ENCODE measurements around the gene GPNMB. TPM values are rescaled to one million over a fixed set of nuclear protein-coding genes. Genes with fewer than 3 reads are reported as not detected.
"Not testable (repeated sequence)": the region's sequence is repeated elsewhere in the genome, so short reads cannot be mapped to it uniquely, and the experiment has no call there.

The GPNMB gene
- total and polyA plus RNA-seq, 4 donors, result 4.4 to 47.6 (median 26.6) TPM

DNA sequence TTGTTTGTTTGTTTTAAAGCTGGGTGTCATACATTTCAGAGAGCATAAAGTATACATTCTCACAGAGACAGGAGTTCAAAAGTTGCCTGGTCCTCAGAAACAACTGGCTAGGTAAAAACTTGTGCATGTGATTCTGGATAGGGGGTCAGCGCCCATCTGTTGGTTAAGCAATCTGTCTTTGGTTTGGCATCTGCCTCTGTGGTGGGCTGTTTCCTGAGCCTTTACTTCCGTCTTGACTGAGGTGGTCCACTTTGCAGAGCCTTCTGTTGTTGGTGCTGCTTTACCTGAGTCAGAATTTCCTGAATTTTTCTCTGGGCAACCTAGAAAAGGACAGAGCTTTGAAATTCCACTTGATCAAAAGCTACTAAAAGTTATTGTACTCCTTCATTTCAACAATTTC is 65.6 kb downstream of the GPNMB start:
- H3K9me3 ChIP-seq (ENCODE audit: control insufficient read depth, insufficient read depth, low read length); DNase-seq (ENCODE audit: low read depth in 4 of 6, low spot score in 6 of 6); H3K27me3 ChIP-seq (ENCODE audit: control insufficient read depth, insufficient read depth, low read length); H3K4me3 ChIP-seq (ENCODE audit: low read depth, low read length); H3K4me1 ChIP-seq (ENCODE audit: control insufficient read depth, insufficient read depth, low read length); H3K27ac ChIP-seq (ENCODE audit: low read depth, low read length): not testable (repeated sequence)
- peaks cover 17% of the 10 kb centered on the region for H3K36me3 ChIP-seq (ENCODE audit: control insufficient read depth, insufficient read depth, low read length)
- 74% methylated on average over 2 of the region's 2 CpGs for WGBS (ENCODE audit: insufficient coverage)

DNA sequence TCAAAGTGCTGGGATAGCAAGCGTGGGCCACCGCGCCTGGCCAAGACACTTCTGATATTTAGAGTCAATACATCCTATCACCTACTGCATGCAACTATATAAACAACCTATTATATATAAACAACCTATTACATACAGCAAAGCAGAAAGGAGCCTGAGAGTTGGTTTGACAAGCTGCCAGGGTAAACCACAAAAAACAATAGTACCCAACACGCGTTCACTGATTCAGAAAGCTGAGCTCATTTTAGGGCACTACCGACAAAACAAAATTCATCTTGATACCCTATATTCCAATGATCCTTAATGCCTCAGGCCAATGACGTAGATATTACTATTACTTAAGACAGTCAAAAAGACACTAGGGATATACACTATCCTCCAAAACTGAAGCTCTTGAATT is 68.8 kb downstream of the GPNMB start:
- no peak overlapping the region for H3K4me3 ChIP-seq (ENCODE audit: low read depth, low read length)
- no peak overlapping the region for H3K27ac ChIP-seq (ENCODE audit: low read depth, low read length)
- no peaks in the 10 kb centered on the region for H3K4me1 ChIP-seq (ENCODE audit: control insufficient read depth, insufficient read depth, low read length)
- no peaks in the 10 kb centered on the region for H3K27me3 ChIP-seq (ENCODE audit: control insufficient read depth, insufficient read depth, low read length)
- no peak for DNase-seq (ENCODE audit: low read depth in 4 of 6, low spot score in 6 of 6)
- peaks cover 28% of the 10 kb centered on the region for H3K36me3 ChIP-seq (ENCODE audit: control insufficient read depth, insufficient read depth, low read length)
- 100% methylated on average over 6 of the region's 7 CpGs for WGBS (ENCODE audit: insufficient coverage)
- H3K9me3 ChIP-seq (ENCODE audit: control insufficient read depth, insufficient read depth, low read length), result no peaks in the 10 kb centered on the region

Other genes with a start within 250 kb of the GPNMB start
- gene HYCC1, start 232.6 kb upstream of the GPNMB start, total RNA-seq, result 10 to 100 TPM; 27.2 to 52.7 TPM
- 10 to 100 TPM; 15.9 to 27.1 TPM for gene HYCC1, start 232.6 kb upstream of the GPNMB start, polyA plus RNA-seq (ENCODE audit: insufficient read length in 2 of 2)
- 10 to 100 TPM; 53.6 to 78.3 TPM for gene KLHL7, start 141.0 kb upstream of the GPNMB start, total RNA-seq
- gene KLHL7, start 141.0 kb upstream of the GPNMB start, polyA plus RNA-seq (ENCODE audit: insufficient read length in 2 of 2), result 10 to 100 TPM; 65.4 to 73.6 TPM
- 10 to 100 TPM; 57.0 to 69.8 TPM for gene NUP42, start 64.7 kb upstream of the GPNMB start, total RNA-seq
- 10 to 100 TPM; 57.5 to 83.6 TPM for gene NUP42, start 64.7 kb upstream of the GPNMB start, polyA plus RNA-seq (ENCODE audit: insufficient read length in 2 of 2)
- gene MALSU1, start 52.6 kb downstream of the GPNMB start, total RNA-seq, result 10 to 100 TPM; 43.3 to 61.1 TPM
- gene MALSU1, start 52.6 kb downstream of the GPNMB start, polyA plus RNA-seq (ENCODE audit: insufficient read length in 2 of 2), result 10 to 100 TPM; 53.9 to 56.7 TPM
- gene IGF2BP3, start 223.7 kb downstream of the GPNMB start, total RNA-seq, result 10 to 100 TPM; 31.1 to 37.3 TPM
- gene IGF2BP3, start 223.7 kb downstream of the GPNMB start, polyA plus RNA-seq (ENCODE audit: insufficient read length in 2 of 2), result 10 to 100 TPM; 18.8 to 19.9 TPM

Measured in spinal cord (tissue), 10 donors.